ENCODE measurements around the gene CPAMD8.

CPAMD8 gene

DNA sequence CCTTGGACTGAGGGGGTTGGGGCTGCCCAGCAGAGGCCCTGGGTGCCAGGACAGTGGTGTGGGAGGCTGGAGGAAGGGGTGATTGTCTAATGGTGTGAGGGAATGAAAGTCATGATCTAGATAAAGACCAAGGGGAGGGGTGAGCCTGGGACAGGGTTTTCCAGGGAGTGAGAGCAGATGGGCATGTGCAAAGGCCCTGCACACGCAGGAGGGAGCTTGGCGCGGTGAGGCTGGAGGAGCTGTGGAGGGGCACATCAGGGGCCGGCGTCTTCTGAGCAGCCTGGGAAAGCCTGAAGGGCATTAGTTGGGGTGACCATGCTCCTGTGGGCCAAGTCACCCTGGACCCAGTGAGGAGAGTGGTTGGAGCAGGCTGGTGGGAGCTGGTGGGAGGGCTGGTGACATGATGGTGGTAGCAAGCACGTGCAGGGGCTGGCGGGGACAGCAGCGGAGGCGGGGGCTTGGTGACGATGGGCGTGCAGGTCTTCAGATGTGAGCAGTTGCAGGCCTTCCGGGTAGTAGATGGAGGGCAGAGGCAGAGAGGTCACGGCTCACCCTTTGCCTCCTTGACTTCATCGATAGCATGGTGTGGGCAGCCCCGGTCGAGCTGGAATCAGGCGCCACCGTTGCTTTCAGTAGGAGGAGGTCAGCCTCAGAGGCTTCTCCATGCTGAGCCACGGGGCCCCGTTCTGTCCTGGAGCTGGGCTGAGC lies 158.0 kb downstream of the CPAMD8 start:
- DNase-seq: no peak

- no peak for DNase-seq
Measured at GRCh38 chr19:16867211-16867610, 159.4 kb downstream of the CPAMD8 start.

- no peak for DNase-seq
Measured at GRCh38 chr19:16862826-16863415, 163.7 kb downstream of the CPAMD8 start.

- DNase-seq: no peak
Measured at GRCh38 chr19:16861834-16862233, 164.8 kb downstream of the CPAMD8 start.

DNA sequence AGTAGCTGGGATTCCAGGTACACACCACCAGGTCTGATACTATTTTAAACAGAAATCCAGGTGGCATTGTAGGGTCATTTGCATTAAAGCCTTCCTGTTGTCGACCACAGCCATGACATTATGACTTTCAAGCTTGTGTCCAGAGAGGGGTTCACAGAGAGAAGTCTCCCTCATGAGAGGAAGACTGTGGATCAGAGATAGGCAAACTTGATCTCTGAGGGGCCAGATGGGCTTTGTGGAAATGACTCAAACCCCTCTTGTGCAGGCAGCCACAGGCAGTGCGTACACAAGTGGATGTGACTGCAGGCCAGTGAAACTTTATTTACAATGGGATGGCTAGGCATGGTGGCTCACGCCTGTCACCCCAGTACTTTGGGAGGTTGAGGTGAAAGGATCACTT lies 165.6 kb downstream of the CPAMD8 start:
- no peak for DNase-seq

GRCh38 chr19:16860118-16860517 lies 166.5 kb downstream of the CPAMD8 start:
- DNase-seq: no peak

- no peak for DNase-seq
Measured at GRCh38 chr19:16859626-16860025, 167.0 kb downstream of the CPAMD8 start.

DNA sequence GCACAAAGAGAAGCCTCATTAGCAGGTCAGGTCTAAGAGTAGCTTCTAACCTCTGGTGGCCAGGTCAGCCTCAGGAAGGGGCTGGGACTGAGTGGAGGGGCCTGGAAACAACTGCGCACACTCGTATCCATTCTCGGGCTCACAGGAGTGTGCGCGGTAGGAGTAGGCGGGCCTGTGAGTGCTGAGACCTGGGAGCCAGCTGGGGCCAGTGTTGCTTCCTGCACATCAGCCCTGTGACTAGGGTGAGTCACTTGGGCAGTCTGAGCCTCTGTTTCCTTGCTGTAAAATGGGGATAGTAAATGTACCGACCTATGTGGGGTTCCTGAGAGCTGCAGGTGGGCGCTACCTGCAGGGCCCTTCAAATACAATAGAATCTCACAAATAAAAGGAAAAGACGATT lies 170.5 kb downstream of the CPAMD8 start:
- DNase-seq: no peak

- DNase-seq: no peak
Measured at GRCh38 chr19:16853066-16853465, 173.5 kb downstream of the CPAMD8 start.

DNA sequence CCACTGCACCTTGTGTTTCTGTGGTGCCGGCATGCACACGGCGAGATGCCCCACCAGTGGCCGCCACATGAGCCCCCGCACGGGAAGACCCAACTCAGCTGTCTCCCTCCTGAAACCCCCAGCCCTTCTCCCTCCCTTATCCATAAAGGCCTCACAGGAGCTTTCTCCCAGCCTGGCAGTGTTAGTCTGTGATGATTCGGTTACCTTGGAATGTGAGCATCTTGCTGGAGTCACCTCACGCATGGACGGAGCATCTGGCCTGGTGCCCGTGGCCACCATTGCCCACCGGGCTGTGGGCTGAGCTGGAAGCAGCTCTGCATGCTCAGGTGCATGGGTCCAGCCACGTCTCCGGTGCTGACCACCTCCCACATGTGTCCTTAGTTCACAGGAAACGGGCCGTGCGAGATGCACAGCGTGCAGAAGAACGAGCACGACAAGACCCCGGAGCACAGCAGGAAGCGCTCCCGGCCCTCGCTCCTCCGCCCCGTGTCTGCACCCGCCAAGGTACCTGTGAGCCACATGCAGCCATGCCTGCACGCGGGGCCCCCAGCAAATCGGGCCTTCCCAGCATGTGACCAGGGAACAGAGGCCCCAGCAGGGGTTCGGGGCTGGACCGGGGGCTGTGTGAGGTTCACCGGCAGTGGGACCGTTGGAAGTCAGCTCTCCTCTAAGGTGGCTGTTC lies 175.4 kb downstream of the CPAMD8 start:
- DNase-seq: no peak

- no peak for DNase-seq
Measured at GRCh38 chr19:16850133-16850532, 176.5 kb downstream of the CPAMD8 start.

DNA sequence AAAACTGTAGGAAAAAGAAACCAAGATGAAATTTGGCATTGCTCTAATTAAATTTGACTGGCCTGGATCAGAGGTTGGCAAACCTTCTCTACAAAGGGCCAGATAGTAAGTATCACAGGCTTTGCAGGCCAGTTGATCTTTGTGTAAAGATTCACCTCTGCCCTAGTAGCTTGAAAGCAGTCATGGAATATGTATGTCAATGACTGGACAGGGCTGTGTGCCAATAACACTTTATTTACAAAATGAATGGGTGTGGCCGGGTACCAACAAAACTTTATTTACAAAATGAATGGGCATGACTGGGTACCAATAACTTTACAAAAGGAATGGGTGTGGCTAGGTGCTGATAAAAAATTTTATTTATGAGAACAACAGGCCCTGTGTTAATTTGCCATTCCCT lies 177.4 kb downstream of the CPAMD8 start:
- DNase-seq: no peak

GRCh38 chr19:16847430-16847829 lies 179.2 kb downstream of the CPAMD8 start:
- DNase-seq: no peak

DNA sequence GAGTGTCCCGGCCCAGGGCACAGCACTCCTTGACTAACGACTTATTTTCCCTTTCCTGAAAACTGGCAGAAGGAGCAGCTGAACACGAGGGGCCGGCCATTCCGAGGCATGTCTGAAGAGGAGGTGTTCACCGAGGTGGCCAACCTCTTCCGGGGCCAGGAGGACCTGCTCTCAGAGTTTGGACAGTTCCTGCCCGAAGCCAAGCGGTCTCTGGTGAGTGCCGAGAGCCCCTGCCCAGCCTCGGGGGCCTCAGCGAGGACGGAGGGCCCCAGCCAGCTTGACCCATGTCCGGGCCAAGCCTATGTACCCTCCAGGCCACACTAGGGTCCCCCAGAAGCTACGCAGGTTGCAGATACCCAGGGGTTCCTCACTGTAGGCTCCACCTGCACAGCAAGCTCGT lies 179.7 kb downstream of the CPAMD8 start:
- no peak for DNase-seq

Data from cerebellar nuclear complex (tissue), 1 donor.